GM18499 (cell line): ENCODE data around the gene MYO7A.

Source experiments
- ATAC-seq: cut with Tn5 transposase; IDR thresholded peaks from one replicate; pipeline ENCODE4 v1.9.1; 2021; ENCODE audit warnings: moderate number of reproducible peaks; ENCODE audit not compliant: insufficient read depth, unreplicated experiment

MYO7A gene

DNA sequence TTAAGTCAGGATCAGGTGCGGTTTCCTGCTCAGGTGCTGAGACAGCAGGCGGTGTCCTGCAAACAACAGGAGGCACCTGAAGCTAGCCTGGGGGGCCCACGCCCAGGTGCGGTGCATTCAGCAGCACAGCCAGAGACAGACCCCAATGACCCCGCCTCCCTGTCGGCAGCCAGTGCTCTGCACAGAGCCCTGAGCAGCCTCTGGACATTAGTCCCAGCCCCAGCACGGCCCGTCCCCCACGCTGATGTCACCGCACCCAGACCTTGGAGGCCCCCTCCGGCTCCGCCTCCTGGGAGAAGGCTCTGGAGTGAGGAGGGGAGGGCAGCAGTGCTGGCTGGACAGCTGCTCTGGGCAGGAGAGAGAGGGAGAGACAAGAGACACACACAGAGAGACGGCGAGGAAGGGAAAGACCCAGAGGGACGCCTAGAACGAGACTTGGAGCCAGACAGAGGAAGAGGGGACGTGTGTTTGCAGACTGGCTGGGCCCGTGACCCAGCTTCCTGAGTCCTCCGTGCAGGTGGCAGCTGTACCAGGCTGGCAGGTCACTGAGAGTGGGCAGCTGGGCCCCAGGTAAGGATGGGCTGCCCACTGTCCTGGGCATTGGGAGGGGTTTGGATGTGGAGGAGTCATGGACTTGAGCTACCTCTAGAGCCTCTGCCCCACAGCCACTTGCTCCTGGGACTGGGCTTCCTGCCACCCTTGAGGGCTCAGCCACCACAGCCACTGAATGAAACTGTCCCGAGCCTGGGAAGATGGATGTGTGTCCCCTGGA is at the start of gene MYO7A:
TSS of gene MYO7A (plus strand) at position 327 of the 772 bp plus-strand sequence. CDS start 2,389 bp downstream, outside the sequence.
- ATAC-seq: no peak

DNA sequence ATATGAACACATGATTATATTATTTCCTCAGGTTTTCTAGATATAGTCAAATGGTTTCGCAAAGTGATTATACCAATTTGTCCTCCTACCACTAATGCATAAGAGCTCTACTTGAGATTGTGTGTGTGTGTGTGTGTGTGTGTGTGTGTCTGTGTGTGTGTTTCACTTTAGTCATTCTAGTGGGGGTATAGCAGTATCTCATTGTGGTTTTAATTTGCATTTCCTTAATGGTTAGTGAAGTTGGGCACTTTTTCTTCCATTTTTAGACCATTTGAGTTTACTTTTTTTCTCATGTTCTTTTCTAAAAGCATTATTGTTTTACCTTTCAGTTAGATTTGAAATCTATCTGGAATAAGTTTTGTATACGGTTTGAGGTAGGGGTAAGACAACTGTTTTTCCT is 48.4 kb upstream of the MYO7A start:
- no peak for ATAC-seq

DNA sequence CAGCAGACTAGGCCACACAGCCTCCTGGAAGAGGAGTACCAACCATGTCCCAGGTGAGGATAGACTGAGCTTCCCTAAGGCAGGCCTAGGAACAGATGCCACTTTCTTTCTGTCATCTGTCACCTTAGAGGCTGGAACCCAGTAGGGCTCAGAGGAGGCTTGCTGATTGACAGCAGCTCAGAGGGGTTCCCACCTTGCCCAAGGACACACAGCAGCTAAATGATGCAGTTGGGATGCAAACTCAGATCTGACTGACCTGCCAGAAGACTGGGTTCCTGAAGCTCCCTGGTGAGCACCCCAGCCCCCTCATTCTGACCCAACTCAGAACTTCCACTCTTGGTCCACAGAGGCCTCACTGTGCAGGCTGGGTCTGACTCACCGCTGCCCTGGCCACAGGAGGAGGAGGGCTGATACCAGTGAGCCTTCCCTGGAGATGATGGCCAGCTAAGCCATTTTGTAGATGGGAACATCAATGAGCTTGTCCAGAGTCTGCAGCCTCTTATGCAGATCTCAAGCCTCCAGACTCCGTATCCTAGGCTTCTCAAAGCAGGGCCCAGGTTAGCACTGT is 47.3 kb upstream of the MYO7A start:
- ATAC-seq: no peak

DNA sequence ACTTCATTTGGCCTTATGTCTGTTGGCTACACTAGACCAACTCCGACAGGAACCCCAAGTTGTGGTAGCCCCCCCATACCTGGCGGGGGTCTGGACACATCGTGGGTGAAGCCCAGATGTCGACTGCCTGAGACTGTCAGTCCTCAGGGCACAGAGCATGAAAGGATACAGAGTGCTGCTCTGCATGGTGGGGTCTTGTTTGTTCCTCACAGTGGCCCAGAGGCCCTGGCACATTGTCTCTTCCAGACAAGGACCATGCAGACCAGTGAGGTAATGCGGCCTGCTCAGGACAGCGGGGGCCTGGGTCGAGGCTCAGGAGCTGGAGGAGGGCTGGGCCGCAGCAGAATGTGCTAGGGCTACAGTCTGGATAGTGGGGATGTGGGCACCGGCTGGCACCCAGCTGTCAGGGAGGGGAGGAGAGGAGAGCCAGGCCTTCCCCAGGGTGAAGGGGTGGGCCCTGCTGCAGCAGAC is 46.6 kb upstream of the MYO7A start:
- no peak for ATAC-seq

DNA sequence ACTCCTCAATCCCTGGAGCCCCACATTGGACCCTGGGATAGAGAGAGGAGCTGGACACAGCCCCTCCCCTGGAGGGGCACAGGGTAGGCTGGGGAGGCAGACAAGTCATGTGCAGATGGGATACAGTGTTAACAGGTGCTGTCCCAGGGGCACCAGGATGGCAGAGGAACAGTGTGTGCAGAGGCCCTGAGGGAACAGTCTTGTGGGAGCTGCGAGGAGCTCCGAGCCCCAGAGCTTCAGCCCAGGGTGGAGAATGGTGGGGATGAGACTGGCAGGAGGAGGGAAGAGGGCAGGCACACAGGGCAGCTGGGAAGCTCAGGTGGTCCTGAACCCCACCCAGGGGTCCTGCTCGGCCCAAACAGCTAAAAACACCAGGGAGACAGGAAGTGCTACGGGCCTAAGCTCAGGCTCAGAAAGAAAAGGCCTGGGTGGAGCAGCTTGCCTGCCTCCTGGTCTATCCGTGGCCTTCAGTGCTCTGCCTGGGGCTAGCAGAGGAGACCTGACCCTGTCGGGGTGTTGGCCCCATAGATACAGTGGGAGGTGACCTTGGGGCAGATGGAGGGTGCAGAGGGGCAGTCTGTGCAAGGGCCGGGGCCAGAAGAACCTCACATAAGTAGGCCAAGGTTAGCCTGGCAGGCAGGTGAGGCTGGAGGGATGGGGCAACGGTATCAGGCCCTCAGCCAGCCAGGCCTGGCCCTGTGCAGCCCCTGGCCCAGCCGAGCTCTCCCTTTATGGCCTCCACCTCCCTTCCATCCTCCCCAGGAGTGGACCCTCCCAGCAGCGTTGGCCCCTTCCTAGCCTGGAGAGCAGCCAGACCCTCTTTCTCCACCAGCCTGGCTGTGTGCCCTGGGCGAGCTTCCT is 45.8 kb upstream of the MYO7A start:
- no peak for ATAC-seq

DNA sequence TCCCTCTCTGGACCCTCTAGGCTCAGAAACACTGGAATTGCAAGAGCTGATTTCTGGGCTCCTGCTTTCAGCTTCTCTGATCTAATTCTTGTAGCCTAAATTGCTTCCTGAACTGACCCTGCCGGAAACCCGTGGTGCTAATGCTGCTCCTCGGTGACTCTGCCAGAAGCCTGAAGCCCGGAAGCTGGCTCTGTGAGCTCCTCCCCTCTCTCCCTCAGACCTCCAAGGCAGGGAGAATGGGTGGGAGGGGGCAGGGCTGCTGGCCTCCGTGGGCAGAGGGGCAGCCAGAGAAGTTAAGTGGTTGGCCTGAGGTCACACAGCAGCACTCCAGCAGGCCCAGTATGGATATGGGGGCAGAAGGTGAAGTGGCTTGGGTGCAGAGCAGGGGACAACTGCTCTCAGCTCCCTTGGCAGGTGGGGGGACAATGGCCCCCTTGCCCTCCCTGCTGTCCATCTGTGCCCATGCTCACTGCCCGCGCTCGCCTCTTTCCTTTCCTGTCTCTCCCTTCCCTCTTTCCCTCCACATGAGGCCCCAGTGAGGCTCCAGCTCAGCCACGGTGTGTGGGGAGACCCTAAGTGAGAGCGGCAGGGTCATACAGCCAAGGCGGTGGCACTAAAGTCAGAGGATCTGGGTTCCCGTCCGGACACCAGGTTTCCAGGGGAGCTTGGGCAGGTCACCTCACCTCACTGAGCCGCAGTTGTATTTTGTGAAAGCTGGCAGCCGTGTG is 45.0 kb upstream of the MYO7A start:
- ATAC-seq: no peak

DNA sequence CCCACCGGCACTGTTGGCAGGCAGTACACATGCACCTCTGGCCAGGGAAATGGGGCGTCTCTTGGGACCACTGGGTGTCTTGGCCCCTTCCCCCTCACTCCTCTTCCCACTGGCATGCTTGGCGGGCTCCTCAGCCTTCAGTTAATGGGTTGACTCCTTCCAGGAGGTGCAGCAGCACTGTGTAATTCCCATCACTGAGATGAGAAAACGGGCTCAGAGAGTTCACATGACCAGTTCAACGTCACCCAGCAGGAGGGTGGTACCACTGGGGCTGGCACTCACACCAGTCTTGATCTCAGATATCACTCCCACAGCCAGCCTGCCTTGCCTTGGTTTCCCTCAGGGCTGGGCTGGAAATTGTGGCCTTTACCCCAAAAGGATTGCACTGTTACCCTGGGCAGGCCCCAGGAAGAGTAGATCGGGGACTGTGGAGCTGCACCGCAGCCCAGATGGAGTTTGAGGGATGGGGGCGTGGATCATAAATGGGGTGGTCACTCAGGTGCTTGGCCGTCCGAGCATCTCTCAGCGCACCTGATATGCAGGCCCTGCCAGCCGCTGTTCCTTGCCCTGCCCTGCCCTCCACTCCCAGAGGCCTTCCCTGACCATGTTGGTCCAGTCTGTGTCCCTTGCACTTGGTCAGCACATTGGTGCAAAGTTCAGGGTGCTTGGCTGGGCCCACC is 44.3 kb upstream of the MYO7A start:
- ATAC-seq: no peak

DNA sequence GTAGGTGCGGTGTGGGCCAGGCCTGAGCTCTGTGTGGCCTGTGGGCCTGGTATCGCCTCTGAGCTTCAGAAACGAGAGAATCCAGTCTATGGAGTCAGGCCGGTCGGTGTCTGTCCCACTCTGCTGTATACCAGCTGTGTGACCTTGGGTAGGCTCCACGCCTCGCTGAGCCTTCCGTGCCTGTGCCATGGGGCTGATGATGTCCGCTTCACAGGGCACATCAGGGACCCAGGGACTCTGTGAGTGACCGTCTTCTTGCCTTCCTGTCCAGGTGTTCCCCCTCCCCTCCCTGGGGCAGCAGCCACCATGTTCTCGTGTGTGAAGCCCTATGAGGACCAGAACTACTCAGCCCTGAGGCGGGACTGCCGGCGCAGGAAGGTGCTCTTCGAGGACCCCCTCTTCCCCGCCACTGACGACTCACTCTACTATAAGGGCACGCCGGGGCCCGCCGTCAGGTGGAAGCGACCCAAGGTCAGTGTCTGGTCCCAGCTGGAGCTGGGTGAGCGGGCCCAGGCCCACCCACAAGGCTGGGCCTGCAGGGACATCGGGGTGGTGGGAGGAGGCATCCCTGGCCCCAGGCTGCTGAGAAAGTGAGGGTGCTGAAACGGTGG is 43.4 kb upstream of the MYO7A start:
- no peak for ATAC-seq

DNA sequence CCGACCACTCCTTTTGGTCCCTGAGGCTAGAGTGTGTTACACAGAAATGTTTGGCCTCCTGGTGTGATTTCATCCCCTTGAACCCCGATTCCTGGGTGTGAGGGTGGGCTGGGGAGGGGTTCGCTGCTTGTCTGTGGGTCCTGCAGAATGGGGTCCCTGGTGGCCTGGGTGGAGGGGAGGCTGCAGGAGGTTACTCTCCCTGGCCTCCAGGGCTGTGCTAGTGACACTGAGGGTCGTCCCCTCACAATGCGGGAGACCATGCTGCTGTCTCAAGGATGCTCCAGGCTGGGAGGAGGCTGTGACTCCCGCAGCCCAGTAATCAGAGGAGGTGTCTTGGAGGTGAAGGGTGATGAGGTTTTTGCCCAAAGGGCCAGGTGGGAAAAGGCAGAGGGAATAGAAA is 42.4 kb upstream of the MYO7A start:
- no peak for ATAC-seq

DNA sequence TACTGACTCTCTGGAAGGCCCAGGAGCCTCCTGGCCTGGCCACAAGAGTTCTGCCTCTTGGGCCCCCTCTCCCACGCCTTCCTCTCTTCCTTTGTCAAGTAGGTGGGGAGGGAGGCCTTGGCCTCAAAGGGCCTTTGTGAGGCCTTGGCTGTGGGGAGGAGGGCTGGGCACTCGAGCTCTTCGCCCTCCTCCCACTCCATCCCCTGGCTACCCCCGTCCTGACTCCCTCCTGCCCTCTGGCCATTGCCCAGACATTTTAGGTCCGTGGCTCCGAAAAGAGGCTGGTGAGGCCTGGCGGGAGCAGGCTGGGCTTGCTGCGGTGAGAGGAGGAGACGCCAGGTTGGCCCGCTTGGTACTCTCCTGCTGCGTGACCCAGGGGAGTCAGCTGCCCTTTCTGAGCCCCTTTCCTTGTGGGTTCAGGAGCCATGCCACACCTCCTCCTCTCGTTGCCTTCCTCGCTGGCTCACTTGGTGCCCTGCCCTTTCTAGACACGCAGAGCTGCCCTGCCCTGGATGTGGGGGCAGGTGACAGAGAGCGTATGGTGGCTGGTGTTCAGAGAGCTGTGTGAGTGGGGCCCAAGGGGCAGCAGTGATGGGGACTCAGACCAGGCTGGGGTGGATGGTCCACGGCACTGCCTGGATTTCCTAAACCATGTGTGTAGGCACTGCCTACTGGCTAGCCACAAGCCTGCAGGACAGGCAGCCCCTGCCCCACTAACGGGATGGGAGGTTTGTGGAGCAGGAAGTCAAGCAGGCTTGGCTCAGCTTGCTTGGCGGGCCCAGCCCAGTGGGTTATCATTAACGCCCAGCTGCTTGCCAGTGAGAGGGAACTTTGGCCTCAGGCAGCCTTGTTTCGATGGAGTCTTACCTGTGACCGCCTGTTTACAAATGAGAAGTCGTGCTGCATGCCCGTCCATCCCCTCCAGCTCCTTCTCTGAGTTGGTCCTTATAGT is 41.2 kb upstream of the MYO7A start:
- ATAC-seq: no peak

DNA sequence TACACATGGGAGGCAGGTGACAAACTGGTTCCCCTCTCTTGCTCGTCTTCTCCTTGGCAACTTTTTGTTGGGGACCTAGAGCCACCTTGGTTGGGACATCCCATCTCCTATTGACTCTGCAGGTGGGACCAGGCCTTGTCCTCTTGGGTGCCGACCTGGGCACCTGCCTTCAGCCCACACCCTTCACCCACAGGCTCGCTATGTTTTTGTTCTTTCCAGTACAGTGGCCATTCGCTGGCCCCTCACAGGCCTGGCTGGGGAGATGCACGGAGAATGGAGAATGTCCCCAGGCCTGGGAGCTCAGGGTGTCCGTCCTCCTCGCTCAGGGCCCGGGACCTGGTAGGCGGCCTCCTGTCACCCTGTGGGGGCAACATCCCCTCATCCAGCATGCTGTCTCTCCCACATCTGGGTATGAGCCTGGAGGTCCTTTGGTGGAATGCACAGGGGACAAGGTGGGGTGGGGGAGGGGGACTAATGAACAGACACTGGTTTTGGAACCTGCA is 40.3 kb upstream of the MYO7A start:
- ATAC-seq: no peak

DNA sequence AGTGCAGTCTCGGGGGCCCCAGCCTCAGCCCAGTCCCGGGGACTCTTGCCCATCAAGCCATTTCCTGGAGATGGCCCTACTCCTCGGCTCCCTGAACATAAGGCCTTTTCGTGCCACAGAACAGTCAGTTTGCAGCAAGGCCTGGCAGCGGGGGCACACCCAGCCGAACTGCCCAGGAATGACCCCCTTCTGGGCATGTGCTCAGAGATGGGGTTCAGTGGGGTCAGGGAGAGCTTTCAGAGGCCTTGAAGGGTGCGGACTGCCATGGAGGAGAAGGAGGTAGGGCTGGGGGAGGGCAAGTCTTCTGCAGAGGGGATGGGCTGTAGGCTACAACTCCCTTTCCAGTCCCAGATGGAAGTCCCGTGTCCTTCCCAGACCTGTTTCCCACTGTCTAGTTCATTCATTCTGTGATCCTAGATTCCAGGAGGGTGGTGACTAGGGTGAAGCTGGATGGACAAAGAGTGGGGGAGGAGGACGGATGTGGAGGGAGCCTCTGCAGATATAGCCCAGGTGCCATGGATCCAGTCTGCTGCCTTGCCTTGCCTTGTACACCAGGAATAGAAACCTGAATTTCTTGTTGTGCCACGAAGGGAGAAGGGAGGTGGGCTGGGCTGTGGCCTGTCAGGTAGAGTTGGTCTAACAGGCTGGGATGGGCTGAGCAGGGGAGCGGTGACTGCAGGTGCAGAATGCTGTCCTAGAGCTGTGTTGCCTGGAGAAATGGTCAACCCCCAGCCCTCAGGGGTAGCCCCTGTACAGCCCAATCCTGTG is 39.6 kb upstream of the MYO7A start:
- ATAC-seq: no peak

DNA sequence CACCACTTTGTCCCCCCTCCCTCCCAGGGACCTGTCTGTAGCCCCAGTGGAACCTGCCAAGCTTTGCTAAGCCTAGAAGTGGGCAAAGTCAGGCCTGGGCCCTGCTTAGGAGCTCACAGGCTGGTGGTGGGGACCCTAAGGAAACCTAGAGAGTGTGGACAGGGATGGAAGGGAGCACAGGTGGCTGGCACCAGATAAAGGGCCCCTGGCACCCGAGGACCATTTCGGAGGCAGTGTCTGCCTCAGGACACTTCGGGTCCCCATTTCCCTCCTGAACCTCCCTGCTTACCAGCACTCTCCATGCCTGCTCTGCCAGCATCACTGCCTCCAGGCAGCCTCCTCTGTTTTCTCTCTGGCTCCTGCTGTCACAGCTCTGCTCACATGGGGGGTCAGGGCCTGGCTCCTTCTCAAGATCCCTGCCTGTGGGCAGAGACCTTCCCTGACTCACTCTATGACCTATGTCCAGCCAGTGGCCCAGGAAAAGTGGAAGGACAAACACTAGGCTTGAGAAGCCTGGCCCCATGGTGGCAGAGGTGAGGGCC is 39.0 kb upstream of the MYO7A start:
- ATAC-seq: no peak

DNA sequence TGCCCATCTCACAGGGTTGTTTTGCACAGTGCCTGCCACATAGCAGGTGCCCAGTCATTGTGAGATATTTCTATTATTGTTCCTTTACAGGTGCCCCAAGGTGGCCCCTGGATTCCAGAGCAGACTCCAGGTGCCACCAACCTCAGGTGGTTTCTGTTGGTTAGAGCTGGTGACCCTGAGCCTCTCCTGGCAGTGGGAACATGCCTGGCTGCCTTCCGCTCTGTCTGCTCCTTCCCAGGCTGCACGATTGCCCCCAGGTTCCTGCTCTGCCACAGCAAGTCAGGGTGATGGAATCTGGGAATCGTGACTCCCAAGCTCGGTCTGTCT is 38.0 kb upstream of the MYO7A start:
- no peak for ATAC-seq

DNA sequence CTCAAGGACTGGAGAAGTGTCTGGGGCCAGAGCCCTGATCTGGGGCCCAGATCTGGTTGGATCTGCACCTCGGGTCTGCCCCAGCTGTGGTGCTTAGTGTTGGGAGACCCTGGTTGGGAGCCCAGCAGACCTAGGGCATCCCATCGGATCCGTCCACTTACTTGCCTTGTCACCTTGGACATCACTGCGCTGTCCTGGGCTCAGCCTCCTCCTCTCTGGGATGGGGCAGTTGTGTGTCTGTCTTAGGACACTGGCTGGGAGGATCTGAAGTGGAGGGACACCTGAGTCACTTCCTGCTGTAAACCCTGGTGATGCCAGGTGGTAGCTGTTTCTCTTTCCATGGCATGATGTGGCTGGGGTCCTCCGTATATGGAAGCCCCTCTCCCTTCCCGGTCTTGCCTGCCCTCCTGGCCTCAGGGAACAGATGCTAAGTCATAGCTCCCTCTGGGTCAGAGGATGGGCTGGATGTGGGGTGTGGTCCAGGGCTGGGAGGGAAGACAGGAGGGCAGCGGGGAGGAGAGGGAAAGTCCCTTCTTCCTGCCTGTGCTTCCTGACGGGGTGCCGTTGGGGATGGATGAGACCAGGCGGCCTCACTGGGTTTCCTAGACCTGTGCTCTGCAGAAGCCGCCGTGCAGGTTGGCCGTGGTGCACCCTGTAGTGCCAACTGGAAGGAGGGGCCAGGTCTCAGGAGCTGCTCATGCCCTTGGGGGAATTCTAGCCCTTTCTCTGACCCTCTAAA is 37.5 kb upstream of the MYO7A start:
- no peak for ATAC-seq

DNA sequence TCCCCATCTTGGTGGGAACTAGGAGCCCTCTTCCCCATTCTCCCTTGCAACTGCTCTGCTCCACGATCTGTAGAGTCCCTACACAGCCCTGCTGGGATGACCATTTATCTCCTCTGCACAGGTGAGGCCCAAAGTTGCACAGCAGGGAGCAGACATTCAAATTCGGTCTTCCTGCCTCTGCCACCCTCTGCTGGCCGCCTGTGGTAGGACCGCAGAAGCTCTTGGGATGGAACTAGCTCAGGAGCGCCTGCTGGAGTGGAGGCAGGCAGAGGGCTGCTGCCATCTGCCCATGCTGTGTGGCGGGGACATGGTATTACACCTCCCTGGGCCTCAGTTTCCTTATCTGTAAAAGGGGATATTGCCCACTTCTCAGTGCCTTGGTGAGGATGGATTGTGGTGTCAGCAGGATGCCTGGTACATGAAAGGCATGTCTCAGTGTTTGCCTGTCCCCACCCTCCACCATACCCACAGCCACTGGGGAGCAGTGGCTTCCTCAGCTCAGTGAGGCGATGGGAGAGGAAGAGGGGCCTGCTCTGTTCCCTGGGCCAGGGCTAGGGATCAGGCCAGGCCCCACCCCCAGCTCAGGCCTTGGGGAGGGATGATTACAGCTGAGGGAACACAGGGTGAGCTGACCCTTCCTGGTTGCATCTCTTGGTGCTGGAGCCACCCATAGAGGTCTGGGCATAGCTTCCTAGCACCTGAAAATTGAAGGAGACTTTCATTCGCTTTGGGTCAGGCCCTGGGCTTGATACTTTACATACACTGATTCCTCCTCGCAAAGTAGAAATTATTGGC is 36.7 kb upstream of the MYO7A start:
- ATAC-seq: no peak
